ENCODE results near the gene NBR1.
"Not testable (repeated sequence)": the region's sequence is repeated elsewhere in the genome, so short reads cannot be mapped to it uniquely, and the experiment has no call there.

Gene NBR1

DNA sequence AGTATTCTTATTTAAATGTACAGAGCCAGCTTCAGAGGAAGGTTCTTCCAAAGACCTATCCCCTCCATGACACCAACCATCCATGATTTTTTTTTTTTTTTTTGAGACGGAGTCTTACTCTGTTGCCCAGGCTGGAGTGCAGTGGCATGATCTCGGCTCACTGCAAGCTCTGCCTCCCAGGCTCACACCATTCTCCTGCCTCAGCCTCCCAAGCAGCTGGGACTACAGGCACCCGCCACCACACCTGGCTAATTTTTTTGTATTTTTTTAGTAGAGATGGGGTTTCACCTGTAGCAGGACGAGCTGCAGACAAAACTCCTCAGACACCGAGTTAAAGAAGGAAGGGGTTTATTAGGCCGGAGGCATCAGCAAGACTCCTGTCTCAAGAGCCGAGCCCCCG lies 11.1 kb upstream of the NBR1 start:
- not testable (repeated sequence) for DNase-seq

DNA sequence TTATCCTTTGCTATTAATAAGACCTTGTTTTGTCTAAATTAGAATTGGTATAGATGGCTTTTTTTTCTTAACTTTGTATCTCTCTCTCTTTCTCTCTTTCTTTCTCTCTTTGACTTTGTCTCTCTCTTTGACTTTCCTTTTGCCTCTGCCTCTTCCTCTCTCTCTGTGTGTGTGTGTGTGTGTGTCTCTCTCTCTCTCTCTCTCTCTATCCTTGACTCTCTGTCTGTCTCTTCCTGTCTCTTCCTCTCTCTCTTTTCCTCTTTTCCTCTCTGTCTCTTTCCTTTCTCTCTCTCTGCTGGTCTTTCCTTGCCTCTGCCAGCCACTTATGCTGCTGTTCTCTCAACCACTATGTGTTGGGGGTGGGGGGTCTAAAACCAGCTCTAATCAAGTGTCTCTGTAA lies 5.0 kb upstream of the NBR1 start:
- DNase-seq, result not testable (repeated sequence)

DNA sequence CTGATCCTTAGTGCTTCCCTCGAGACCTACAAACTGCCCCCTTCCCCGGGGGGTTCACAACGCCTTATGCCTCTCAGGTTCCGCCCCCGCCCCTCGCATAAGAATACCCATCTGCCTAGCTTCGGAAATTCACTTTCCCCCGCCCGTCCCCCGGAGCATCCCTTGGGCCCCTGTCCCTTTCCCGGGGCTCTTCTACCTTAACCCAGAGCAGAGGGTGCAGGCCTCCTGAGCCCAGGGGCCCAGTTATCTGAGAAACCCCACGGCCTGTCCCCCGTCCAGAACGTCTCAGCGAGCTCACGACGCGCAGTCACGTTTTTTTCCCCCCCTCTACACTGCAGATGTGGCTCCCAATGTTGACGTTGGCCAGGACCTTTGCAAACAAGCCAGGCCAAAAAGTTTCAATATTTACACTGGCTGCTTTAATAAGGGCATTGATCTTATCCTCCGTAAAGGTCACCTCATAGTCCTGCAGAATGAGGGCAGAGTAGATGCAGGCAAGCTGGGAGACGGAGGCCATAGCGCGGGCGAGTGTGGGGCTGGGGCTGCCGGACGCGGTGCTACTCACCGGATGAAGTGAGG lies 1.4 kb upstream of the NBR1 start:
- DNase-seq, result peak; percentile 60

DNA sequence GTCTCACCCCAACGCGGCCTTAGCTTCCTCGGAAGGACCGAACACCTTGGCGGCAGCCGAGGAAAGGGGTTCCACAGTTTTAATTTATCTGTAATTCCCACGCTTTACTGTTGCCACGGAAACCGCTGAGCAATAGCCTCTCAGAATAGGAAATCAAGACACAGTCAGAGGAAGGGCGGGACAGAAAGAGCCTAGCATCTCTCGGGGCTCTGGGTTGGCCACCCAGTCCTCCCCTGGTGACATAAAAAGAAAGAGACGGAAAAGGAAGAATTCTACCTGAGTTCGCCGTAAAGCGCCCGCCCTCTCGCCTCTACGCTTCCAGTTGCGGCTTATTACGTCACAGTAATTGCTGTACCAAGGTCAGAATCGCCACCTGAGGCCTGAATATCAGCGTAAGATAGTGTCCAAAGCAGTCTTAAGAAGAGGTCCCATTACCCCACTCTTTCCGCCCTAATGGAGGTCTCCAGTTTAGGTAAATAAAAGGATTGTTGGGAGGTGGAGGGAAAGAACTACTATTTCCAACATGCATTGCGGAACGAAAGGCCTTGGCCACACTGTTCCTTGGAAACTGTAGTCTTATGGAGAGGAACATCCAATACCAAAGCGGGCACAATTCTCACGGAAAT lies 761 bp upstream of the NBR1 start:
- peak; percentile 99 for DNase-seq

DNA sequence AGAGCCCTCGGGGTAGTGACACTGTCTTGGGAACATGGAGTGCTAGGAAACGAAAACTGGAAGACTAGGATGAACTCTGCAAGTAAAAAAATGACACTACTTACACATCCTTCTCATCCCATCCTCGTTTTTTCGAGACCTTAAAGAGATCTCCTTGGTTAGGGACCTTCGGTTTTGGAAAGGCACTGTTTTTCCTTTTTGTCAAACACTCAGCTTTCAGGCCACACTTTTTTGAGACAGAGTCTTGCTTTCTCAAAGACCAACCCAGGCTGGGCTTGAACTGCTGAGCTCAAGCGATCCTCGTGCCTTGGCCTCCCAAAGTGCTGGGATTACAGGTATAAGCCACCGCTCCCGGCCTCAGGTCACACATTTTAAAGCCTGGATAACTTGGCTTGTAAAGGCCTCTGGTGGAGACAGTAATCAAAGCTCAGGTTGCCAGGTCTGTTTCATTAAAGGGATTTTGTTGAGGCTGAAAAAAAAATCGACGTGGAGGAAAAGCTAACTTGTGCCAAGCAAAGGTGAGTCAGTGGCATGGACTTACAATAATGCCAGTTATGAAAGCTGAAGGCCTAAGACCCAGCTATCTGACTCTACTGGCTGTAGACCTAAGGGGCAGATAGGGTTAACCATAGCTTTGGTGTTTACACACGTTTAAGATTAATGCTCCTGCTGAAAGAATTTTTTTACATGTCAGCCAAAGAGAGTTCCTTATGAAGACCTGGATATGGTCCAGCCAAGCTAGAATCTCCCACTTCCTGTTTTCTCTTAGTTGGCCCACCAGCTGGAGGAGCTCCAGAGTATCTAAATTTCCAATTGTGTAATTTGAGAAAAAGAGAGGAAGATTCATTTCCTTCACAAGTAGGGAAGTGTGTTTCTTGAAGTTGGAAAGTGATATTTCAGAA lies 823 bp downstream of the NBR1 start:
- peak; percentile 60 for DNase-seq

DNA sequence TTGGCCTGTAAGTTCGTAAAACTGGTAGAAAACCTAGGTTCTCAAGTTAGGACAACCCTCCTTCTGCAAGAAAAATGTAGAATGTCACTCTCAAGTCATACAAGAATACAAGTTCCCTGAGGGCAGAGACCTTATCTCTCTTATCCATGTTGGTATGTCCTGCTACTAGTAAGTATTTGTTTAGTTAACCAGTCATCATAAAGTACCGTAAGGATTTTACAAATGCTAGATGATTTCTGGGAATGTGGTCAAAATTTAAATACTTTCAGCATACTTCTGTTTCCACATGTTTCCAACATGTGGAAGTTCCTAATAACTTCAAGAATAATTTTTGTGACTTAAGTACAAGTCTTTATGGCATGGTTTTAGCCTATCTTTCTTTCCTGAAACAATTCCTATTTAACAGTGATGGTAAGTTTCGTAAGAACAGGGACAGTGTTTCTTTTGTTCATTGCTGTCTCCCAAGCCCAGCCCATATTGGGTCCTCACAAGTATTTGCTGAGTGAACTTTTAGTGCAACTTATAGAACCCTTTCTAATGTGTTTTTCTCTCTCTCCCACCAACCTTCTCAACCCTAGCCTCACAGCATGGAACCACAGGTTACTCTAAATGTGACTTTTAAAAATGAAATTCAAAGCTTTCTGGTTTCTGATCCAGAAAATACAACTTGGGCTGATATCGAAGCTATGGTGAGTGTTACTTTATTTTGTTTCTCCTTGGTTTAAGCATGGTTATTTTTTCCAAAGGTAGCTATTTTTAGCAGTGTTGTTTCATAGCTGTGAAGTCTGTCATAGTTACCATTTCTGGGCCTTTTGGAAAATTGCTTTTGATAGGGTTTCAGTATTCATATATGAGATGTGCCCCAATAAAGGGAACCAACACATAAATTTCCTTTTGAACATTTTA lies 4.5 kb downstream of the NBR1 start:
- DNase-seq, result no peak

DNA sequence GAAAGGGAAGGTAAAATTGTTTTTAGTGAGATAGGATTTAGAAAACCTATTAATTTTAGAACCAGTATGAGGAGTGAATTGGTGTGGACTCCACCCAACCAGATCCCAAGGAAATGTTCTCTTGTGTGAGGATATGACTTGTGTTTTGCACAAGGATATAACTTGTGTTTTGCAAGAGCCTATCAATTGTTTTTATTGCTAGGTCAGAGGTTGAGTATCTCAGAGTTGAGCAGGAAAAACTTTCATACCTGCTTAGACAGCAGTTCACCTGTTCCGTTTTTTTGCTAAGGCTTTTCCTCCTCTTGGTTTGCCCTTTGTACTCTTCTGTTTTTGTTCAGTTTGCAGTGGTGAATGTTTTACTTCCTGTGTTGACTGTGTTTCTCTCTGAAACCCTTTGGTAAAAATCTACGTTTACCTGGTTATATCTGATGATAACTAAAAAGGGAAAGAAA lies 5.1 kb downstream of the NBR1 start:
- DNase-seq, result no peak

DNA sequence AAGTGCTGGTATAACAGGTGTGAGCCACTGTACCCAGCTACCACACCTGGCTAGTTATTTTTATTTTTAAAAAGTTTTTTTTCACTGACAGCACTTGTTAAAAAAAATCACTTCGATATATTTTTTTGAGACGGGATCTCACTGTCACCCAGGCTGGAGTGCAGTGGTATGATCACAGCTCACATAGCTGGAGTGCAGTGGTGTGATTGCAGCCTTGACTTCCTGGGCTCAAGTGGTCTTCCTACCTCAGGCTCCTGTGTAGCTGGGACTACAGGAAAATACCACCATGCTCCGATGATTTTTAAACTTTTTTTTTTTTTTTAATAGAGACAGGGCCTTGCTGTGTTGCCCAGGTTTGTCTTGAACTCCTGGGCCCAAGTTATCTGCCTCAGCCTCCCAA lies 12.9 kb downstream of the NBR1 start:
- DNase-seq, result no peak

DNA sequence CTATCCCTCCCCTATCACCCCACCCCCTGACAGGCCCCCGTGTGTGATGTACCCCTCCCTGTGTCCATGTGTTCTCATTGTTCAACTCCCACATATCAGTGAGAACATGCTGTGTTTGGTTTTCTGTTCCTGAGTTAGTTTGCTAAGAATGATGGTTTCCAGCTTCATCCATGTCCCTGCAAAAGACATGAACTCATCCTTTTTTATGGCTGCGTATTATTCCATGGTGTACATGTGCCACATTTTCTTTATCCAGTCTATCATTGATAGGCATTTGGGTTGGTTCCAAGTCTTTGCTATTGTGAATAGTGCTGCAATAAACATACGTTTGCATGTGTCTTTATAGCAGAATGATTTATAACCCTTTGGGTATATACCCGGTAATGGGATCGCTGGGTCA lies 15.6 kb downstream of the NBR1 start:
- not testable (repeated sequence) for DNase-seq

DNA sequence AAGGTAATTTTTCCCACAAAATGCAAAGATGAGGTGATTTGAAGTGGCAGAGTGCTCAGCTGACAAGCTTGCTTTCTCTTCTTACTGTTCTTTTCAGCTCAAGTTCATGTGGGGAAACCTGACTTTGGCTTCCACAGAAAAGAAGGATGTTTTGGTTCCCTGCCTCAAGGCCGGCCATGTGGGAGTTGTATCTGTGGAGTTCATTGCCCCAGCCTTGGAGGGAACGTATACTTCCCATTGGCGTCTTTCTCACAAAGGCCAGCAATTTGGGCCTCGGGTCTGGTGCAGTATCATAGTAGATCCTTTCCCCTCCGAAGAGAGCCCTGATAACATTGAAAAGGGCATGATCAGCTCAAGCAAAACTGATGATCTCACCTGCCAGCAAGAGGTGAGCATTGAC lies 22.2 kb downstream of the NBR1 start:
- no peak for DNase-seq

DNA sequence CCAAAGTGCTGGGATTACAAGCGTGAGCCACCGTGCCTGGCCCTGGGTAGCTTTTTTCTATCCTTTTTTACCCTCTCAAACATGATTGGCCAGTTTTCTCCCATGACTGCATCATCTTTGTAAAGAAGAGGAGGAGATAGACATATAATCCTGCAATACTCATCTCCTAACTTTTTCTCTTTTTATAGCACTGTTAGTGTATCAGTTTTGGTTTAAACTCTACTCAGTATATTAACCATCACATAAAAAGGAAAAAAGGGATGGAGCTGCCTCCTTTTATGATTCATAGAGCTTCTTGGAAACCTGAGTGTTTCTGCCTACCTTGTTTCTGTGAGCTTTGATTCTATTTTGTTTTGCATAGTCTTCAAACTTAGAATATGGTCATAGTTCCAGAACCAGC lies 28.6 kb downstream of the NBR1 start:
- DNase-seq, result no peak

DNA sequence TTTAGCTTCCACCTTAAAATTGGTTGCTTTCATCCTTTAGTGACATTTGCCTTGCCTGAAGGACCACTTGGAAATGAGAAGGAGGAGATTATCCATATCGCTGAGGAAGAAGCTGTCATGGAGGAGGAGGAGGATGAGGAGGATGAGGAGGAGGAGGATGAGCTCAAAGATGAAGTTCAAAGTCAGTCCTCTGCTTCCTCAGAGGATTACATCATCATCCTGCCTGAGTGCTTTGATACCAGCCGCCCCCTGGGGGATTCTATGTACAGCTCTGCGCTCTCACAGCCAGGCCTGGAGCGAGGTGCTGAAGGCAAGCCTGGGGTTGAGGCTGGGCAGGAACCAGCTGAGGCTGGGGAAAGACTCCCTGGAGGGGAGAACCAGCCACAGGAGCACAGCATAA lies 29.1 kb downstream of the NBR1 start:
- peak; percentile 32 for DNase-seq

DNA sequence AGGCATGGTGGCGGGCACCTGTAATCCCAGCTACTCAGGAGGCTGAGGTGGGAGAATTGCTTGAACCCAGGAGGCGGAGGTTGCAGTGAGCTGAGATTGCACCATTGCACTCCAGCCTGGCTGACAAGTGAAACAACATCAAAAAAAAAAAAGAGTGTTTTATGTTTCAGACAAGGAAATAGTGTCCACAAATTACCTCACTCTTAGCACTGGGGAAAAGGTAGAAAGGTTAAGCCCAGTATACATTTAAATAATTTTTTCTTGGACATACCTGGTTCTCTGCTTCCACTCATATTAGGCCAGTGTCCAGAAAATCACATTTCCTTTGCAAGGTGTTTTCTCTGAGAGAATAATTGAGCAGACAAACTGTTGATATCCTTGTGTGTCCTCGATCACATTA lies 32.0 kb downstream of the NBR1 start:
- DNase-seq, result not testable (repeated sequence)

DNA sequence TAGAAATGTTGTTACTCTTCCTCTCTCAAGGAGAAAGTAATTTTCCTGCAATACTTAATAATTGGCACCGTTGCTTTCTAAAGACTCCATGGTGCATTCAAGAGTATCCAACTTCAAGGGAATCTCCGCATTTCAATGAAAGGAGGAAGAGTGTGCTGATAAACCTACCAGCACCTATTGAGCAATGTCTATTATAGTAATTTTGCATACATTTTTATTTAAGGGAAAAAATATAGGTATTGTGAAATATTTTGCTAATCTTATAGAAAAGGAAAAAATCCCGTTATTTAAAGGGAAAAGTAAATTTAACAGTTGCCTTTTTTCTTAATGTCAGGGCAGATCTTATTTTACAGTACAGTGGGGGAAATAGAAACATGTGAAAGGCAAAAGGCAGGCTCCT lies 39.6 kb downstream of the NBR1 start:
- DNase-seq, result no peak

DNA sequence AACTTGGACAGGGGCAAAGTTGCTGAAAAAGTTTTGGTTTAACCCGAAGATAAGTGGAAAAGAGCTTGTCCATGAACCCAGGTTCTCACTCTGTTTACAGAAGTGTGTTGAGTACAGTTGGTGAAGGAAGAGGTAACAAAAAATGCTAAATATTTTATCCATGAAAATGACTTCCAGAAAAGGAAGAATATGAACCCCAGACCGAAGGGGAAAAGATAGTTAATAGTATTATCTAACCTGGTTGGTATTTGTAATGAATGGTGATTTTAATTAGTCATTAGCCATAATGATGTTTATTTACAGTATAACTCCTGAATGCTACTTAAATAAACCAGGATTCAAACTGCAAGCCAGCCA lies 40.1 kb downstream of the NBR1 start:
- DNase-seq, result no peak

DNA sequence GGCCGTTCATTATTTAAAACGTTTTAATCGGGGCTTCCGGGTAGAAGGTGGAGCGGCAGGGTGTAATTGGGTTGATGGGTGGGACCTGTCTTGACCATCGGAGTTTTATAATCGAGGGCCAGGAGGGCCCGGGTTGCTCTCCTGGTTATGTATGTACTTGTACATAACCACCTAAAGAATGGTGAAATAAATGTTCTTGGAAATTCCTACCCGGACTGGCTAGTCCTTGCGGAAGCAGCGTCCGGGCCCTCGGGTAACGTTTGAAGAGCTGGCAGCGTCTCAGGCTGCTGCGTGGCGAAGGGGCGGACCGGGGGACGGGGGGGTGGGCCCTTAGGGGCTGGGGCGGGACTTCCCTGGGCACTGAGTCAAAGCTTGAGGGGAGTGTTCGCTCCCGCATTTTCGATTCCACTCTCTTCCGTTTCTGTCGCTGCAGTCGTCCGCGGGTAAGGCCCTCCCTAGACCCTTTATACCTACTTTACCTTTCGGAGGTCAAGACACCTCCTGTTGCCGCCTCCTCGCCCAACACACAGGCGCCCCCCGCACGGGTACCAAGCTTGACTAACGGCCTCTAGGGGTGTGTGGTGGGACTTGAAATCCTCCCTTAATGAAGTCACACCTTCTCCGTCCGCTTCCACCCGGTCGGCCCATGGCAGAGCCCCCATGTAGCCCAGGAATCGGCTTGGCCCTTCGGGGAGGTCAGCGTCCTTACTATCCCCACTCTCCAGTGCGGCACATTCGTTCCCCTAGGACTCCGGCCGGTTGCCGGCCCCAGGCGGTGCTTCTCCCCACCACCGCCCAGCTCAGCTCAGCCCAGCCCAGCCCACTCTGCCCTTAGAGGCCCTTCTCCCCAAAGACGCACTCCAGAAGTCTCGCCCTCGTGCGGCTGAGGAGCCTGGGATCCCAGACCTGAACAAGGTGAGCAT lies 40.7 kb downstream of the NBR1 start, which contains the start of gene TMEM106A:
TSS of gene TMEM106A (plus strand) at position 396 of the 923 bp plus-strand sequence. CDS start 1,167 bp downstream, outside the sequence.
- peak; percentile 8 for DNase-seq

DNA sequence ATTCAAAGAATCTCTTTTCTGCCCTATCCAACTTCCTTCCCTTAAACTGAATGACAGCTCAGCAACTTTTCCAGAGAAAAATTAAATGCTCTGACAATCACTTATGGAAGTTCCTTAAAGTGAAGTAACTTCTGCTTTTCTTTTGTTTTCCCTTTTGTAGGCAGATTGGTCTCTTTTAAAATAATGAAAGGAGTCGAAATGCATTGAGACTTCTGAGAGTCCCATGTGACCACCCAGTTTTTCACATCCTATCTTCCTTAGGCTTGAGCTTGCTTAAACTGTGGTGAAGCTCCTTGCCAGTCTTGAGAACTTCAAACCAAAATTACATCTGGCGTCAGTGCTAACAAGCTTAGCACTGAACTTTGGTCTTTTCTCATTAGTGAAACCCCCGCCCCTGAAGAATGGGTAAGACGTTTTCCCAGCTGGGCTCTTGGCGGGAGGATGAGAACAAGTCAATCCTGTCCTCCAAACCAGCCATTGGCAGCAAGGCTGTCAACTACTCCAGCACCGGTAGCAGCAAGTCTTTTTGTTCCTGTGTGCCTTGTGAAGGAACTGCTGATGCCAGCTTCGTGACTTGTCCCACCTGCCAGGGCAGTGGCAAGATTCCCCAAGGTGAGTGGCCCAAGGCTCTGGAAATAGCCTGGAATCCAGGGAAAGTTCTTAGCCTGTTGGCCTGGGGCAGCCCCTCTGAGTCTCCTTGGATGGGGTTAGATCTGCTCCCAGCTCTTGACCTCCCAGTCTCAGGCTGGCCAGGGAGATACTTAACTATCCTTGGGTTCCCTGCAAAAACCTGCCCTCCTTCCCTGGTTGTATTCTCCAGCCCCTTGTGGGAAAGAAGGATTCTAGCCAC lies 41.9 kb downstream of the NBR1 start:
- no peak for DNase-seq

DNA sequence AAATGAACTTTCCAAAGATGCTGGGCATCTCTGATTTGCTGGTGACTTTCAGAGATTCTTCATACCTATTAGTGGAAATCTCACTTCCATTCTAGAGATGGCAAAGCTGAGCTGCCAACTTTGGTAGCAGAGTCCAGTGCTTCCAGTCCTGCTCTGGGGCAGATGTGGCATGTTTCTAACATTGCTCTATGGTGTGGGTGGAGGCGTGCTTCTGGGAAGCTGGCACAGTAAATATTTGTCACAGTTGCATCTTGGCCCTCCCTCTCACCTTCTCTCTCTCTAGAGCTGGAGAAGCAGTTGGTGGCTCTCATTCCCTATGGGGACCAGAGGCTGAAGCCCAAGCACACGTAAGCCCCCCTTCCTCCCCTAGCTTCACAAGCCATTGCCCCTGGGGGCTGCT lies 42.5 kb downstream of the NBR1 start:
- no peak for DNase-seq

DNA sequence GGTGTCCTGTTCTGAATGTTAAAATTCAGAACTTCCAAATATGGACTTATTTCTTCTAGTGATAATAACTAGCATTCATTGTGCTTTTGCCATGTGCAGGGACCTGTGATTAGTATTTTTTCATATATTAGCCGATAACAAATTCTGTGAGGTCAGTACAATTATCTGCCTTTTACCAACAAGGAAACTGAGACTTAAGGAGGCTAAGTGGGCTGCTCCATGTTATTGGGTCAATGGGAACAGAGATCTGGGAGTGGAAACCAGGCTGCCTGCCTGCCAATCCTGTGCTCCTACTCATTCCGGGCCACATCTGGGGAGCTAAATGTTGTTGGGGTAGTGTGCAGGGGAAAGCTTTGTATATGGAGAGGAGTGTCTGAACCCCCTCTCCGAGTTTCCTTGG lies 44.3 kb downstream of the NBR1 start:
- no peak for DNase-seq

DNA sequence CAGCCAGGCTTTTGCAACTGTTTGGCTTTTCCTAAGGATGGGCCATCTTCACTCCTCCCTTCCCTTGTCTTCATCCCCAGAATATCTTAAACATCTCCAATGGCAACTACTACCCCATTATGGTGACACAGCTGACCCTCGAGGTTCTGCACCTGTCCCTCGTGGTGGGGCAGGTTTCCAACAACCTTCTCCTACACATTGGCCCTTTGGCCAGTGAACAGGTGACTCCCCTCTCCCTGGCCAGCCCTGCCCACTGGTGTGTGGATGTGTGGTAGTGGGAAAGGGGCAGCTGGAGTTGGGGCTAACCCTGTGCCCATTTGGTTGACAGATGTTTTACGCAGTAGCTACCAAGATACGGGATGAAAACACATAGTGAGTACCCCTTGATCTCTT lies 45.4 kb downstream of the NBR1 start:
- no peak for DNase-seq

Data from NCI-H2171 treated with DMSO at 0.1 percent for 48 hours (cell line).